ENCODE data around the gene SIGLEC10. TPM values are rescaled to one million over a fixed set of nuclear protein-coding genes. Genes with fewer than 3 reads are reported as not detected.

The SIGLEC10 gene
- total RNA-seq, 1 donor from 2014 or later = 0.04 TPM

DNA sequence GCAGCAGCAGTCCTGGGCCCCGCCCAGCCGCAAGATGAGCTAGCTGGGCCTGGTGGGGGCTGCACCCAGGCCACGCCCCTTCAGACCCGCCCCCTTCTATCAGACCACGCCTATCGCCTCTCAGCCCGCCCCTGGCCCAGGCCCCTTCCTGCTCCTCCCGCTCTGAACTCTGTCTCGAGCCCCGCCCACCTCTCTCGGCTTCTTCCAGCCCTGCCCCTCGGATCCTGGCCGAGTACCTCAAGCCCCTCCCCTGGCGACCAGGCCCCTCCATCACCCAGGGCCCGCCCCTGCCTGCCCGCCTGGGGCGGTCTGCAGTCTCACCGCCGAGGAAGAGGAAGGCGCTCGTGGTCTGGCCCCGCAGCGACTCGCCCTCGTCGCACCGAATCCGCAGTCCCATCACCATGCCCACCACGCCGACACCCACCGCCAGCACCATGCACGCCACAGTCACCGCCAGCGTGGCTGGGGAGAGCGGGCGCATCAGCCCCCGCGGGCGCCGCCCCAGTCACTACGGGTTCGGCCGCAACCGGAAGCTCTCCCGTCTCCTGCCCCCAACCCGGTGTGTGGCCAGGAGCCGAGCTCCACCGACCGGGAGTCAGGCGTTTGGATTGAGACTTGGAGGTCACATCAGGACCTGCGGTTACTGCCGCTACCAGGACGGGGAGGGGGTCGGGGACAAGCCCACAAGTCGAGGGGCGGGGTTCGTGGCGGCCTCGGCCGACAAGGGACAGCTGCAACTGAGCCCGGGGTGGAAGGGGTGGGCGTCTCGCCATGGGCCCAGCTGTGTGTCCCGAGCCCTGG is 49.7 kb downstream of the SIGLEC10 start:
- TF ChIP-seq, protein P1, sequence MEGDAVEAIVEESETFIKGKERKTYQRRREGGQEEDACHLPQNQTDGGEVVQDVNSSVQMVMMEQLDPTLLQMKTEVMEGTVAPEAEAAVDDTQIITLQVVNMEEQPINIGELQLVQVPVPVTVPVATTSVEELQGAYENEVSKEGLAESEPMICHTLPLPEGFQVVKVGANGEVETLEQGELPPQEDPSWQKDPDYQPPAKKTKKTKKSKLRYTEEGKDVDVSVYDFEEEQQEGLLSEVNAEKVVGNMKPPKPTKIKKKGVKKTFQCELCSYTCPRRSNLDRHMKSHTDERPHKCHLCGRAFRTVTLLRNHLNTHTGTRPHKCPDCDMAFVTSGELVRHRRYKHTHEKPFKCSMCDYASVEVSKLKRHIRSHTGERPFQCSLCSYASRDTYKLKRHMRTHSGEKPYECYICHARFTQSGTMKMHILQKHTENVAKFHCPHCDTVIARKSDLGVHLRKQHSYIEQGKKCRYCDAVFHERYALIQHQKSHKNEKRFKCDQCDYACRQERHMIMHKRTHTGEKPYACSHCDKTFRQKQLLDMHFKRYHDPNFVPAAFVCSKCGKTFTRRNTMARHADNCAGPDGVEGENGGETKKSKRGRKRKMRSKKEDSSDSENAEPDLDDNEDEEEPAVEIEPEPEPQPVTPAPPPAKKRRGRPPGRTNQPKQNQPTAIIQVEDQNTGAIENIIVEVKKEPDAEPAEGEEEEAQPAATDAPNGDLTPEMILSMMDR (IDR thresholded peaks at IDR 0.05; ENCODE audit: insufficient read depth, low read length, poor library complexity, severe bottlenecking) = no peak
- peak; percentile 85 for DNase-seq (ENCODE audit: low read depth)
- Histone ChIP-seq H3K27me3 (ENCODE audit: control insufficient read depth, insufficient read depth, low read length) (no peaks in the 10 kb centered on the region), H3K4me3 (ENCODE audit: low read depth, low read length) (peak overlapping the region; percentile 90), H3K36me3 (ENCODE audit: control insufficient read depth, insufficient read depth, low read length) (no peaks in the 10 kb centered on the region)

DNA sequence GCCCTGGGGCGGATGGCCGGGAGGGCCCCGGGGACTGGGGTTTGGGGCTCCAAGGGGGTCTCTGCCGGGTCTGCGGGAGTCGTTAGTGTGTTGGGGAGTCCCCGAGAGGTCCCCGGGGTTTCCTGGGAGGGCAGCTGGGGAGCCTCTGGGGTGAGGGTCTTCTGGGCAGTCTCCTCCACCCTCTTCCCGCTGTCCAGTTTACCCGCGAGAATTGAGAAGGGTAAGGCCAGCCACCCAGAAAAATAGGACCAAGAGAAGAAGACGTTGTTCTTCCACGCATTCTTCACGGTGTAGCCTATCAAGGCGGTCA is 50.2 kb downstream of the SIGLEC10 start:
- H3K4me3 ChIP-seq (ENCODE audit: low read depth, low read length) = peak overlapping the region; percentile 90
- DNase-seq (ENCODE audit: low read depth) = no peak
- TF ChIP-seq, protein P1 (IDR thresholded peaks at IDR 0.05; ENCODE audit: insufficient read depth, low read length, poor library complexity, severe bottlenecking) = no peak
- H3K27me3 ChIP-seq (ENCODE audit: control insufficient read depth, insufficient read depth, low read length) = no peaks in the 10 kb centered on the region
- no peaks in the 10 kb centered on the region for H3K36me3 ChIP-seq (ENCODE audit: control insufficient read depth, insufficient read depth, low read length)

DNA sequence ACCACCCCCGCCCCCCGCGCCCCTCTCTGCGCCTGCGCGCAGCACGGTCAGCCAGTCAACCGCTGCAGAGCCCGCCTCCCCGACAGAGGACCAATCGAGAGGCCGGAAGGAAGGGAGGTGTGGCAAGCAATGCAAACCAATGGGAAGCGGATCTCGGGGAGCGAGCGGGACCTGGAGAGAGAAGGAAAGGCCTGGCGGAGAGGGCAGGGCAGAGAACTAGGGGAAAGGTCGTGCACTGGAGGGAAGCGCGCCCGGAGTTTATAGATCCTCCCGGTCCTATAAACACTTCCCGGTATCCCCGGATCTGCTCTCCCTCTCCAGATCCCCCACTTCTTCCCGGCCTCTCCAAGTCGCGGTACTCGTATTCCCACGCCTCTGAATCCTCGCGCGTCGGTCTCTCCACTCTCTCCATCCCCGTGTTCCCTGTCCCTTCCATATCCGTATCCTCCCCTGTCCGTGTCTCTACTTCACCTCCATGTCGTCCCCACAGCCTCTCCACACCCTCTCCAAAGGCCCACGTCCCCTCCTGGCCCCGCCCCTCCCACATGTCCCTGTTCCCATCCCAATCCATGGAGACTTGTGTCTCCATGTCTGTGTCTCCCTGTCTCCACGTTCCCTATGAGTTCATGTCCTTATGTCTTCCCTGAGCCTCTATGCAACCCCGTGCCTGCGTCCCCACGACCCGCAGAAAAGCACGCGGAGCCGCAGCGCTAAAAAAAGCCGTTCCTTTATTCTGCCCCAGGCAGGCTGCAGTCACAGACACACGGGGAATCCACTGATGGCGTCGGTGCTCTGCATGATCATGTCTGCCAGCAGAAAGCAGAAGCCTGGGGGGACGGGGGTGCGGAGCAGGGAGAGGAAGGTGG is 50.8 kb downstream of the SIGLEC10 start:
- peak; percentile 87 for DNase-seq (ENCODE audit: low read depth)
- no peaks in the 10 kb centered on the region for H3K27me3 ChIP-seq (ENCODE audit: control insufficient read depth, insufficient read depth, low read length)
- no peaks in the 10 kb centered on the region for H3K36me3 ChIP-seq (ENCODE audit: control insufficient read depth, insufficient read depth, low read length)
- peak overlapping the region; percentile 90 for H3K4me3 ChIP-seq (ENCODE audit: low read depth, low read length)
- TF ChIP-seq, protein P1 (IDR thresholded peaks at IDR 0.05; ENCODE audit: insufficient read depth, low read length, poor library complexity, severe bottlenecking) = no peak

DNA sequence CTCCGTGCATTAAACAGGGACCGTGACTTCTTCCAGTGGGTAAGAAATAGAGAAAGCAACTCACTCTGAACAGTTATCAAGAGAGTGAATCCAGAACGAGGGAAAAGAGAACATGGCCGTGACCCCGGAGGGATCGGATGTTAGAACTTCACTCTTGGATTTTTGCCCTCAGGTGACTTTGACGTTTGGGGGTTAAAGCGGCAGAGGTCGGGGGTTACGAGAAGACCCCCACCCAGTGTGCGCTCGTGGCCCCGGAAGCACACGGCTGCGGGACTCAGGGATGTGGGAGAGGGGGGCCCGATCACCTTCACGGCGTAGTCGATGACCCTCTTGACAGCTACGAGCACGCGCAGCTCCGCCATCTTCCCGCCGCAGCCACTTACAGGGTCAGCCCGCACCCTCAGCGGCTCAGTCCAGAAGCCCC is 51.5 kb downstream of the SIGLEC10 start, which contains the start of gene ETFB:
TSS of gene ETFB (minus strand) at position 424 of the 424 bp plus-strand sequence. CDS start at position 362, 62 bp downstream.
- TF ChIP-seq, protein P1 (IDR thresholded peaks at IDR 0.05; ENCODE audit: insufficient read depth, low read length, poor library complexity, severe bottlenecking) = no peak
- Histone ChIP-seq H3K4me3 (ENCODE audit: low read depth, low read length) (peak within 1 kb of the TSS; percentile 90), H3K27me3 (ENCODE audit: control insufficient read depth, insufficient read depth, low read length) (no peaks in the 10 kb centered on the region), H3K36me3 (ENCODE audit: control insufficient read depth, insufficient read depth, low read length) (no peaks in the 10 kb centered on the region)
- no peak for DNase-seq (ENCODE audit: low read depth)

DNA sequence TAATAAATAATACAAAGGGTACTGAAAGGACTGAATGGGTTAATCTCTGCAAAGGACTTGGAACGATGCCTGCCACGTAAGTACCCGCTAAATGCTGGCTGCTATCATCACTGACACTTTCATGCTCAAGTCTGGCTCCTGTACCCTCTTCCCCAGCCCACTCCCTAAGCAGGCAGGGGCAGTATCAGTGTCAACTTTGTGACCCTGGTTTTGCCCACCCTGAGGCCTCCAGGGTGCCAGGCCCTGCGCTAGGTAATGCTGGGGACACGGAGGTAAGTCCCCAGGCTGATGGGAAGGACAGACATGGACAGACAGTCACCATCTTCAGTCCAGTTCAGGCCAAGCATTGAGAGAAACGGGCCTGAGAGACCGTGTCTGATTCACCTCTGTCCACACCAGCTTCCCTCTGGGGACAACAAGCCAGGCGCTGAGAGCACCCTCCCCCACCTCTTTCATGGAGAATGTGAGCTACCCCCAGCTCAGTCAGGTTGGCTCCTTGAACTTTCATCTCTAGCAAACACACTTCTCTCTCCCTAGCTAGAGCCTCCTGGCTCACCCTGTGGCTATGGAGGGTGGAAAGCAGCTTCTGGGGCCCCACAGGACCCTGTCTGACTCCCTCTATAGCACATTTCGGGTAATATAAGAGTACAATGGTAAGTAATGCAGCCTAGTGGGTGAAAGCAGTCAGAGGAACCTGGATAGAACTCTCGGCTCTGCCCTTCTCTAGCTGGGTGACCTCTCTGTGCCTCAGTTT is 52.1 kb downstream of the SIGLEC10 start:
- H3K36me3 ChIP-seq (ENCODE audit: control insufficient read depth, insufficient read depth, low read length) = no peaks in the 10 kb centered on the region
- TF ChIP-seq, protein P1 (IDR thresholded peaks at IDR 0.05; ENCODE audit: insufficient read depth, low read length, poor library complexity, severe bottlenecking) = no peak
- no peak for DNase-seq (ENCODE audit: low read depth)
- peak overlapping the region; percentile 90 for H3K4me3 ChIP-seq (ENCODE audit: low read depth, low read length)
- no peaks in the 10 kb centered on the region for H3K27me3 ChIP-seq (ENCODE audit: control insufficient read depth, insufficient read depth, low read length)

All from kidney epithelial cell (primary cell).